SK-N-SH treated with all-trans-retinoic acid at 6 μM for 48 hours (cell line): ENCODE results near the gene RAMP3.

ENCODE experiments used
- ATAC-seq: fragments of 200-7000 bp; cut with Tn5 transposase; 3 replicates; pipeline ENCODE4 v1.9.1; 2020; ENCODE audit warnings: mild to moderate bottlenecking, moderate library complexity
- ARNTL ChIP-seq: fragments of 450-650 bp; formaldehyde crosslinking; IDR thresholded peaks from 2 replicates; pipeline ENCODE4 v1.5.0; 2020; ENCODE audit warnings: low read depth, mild to moderate bottlenecking, moderate library complexity, borderline replicate concordance
- BACH2 ChIP-seq: fragments of 250-450 bp; sonication (Bioruptor Pico); IDR thresholded peaks from 2 replicates; pipeline ENCODE4 v1.9.0; 2021; ENCODE audit warnings: mild to moderate bottlenecking, borderline replicate concordance
- CREB5 ChIP-seq: fragments of 250-450 bp; sonication (Bioruptor Pico); IDR thresholded peaks from 2 replicates; pipeline ENCODE4 v1.5.1; 2020; ENCODE audit warnings: low read depth, mild to moderate bottlenecking, moderate library complexity
- CSDC2 ChIP-seq: fragments of 250-450 bp; sonication (Bioruptor Pico); IDR thresholded peaks from 2 replicates; pipeline ENCODE4 v1.5.0; 2020; ENCODE audit warnings: mild to moderate bottlenecking, moderate library complexity
- CSRNP3 ChIP-seq: fragments of 250-450 bp; sonication (Bioruptor Pico); IDR thresholded peaks from 2 replicates; pipeline ENCODE4 v1.5.1; 2021; ENCODE audit warnings: mild to moderate bottlenecking, moderate library complexity
- ESRRG ChIP-seq: fragments of 250-450 bp; sonication (Bioruptor Pico); IDR thresholded peaks from 2 replicates; pipeline ENCODE4 v1.6.1; 2021; ENCODE audit warnings: mild to moderate bottlenecking
- GLIS3 ChIP-seq: fragments of 250-450 bp; sonication (Bioruptor Pico); IDR thresholded peaks from 2 replicates; pipeline ENCODE4 v1.5.0; 2020; ENCODE audit warnings: mild to moderate bottlenecking, moderate library complexity
- ISL1 ChIP-seq: fragments of 250-450 bp; sonication (Bioruptor Pico); IDR thresholded peaks from 2 replicates; pipeline ENCODE4 v2.1.2; 2022; ENCODE audit warnings: mild to moderate bottlenecking, moderate library complexity
- OSR1 ChIP-seq: fragments of 250-450 bp; sonication (Bioruptor Pico); IDR thresholded peaks from 2 replicates; pipeline ENCODE4 v1.8.0; 2022; ENCODE audit warnings: moderate library complexity, mild to moderate bottlenecking, inconsistent platforms
- POU6F1 ChIP-seq: fragments of 250-450 bp; sonication (Bioruptor Pico); IDR thresholded peaks from 2 replicates; pipeline ENCODE4 v1.8.0; 2021; ENCODE audit warnings: low read depth, mild to moderate bottlenecking, moderate library complexity, borderline replicate concordance
- PPARA ChIP-seq: fragments of 250-450 bp; sonication (Bioruptor Pico); IDR thresholded peaks from 2 replicates; pipeline ENCODE4 v1.5.0; 2020; ENCODE audit warnings: mild to moderate bottlenecking, borderline replicate concordance
- RARB ChIP-seq: fragments of 250-450 bp; sonication (Bioruptor Pico); IDR thresholded peaks from 2 replicates; pipeline ENCODE4 v1.8.0; 2021; ENCODE audit warnings: mild to moderate bottlenecking, moderate library complexity
- SNAI2 ChIP-seq: fragments of 250-450 bp; sonication (Bioruptor Pico); IDR thresholded peaks from 2 replicates; pipeline ENCODE4 v1.5.0; 2020; ENCODE audit warnings: mild to moderate bottlenecking, moderate library complexity
- TCF4 ChIP-seq: fragments of 250-450 bp; sonication (Bioruptor Pico); IDR thresholded peaks from 2 replicates; pipeline ENCODE4 v1.8.0; 2021; ENCODE audit warnings: mild to moderate bottlenecking, moderate library complexity, borderline replicate concordance
- TOX ChIP-seq: fragments of 250-450 bp; sonication (Bioruptor Pico); IDR thresholded peaks from 2 replicates; pipeline ENCODE4 v1.8.0; 2021; ENCODE audit warnings: mild to moderate bottlenecking, moderate library complexity, borderline replicate concordance
- ZC3H10 ChIP-seq: fragments of 250-450 bp; sonication (Bioruptor Pico); IDR thresholded peaks from 2 replicates; pipeline ENCODE4 v1.5.1; 2021; ENCODE audit warnings: mild to moderate bottlenecking, moderate library complexity
- ZFP3 ChIP-seq: fragments of 250-450 bp; sonication (Bioruptor Pico); IDR thresholded peaks from 2 replicates; pipeline ENCODE4 v1.5.0; 2020; ENCODE audit warnings: mild to moderate bottlenecking, moderate library complexity
- ZFP30 ChIP-seq: fragments of 450-650 bp; formaldehyde crosslinking; IDR thresholded peaks from 2 replicates; pipeline ENCODE4 v1.5.0; 2022; ENCODE audit warnings: mild to moderate bottlenecking, moderate library complexity
- ZNF565 ChIP-seq: fragments of 450-650 bp; formaldehyde crosslinking; conservative IDR thresholded peaks from 2 replicates; pipeline ENCODE4 v1.5.0; 2020; ENCODE audit warnings: low read depth, mild to moderate bottlenecking, moderate library complexity
- ZNF70 ChIP-seq: fragments of 450-650 bp; formaldehyde crosslinking; IDR thresholded peaks from 2 replicates; pipeline ENCODE4 v1.5.0; 2020; ENCODE audit warnings: mild to moderate bottlenecking, moderate library complexity
- ZNF8 ChIP-seq: fragments of 450-650 bp; formaldehyde crosslinking; IDR thresholded peaks from 2 replicates; pipeline ENCODE4 v1.5.0; 2020; ENCODE audit warnings: mild to moderate bottlenecking, moderate library complexity
- TF ChIP-seq, protein P1 (sequence below): fragments of 250-450 bp; sonication (Bioruptor Pico); IDR thresholded peaks from 2 replicates; pipeline ENCODE4 v1.5.0; 2020; ENCODE audit warnings: mild to moderate bottlenecking, moderate library complexity
- TF ChIP-seq, protein P2 (sequence below): fragments of 250-450 bp; sonication (Bioruptor Pico); IDR thresholded peaks from 2 replicates; pipeline ENCODE4 v1.8.0; 2020; ENCODE audit warnings: mild to moderate bottlenecking, moderate library complexity, borderline replicate concordance

Gene RAMP3

GRCh38 chr7:45193828-45194227, 36.2 kb downstream of the RAMP3 start:
- no peak for ATAC-seq
- TF ChIP-seq POU6F1 (no peak), RARB (no peak), ARNTL (CRISPR knock-in tag) (no peak), ZNF8 (CRISPR knock-in tag) (no peak), BACH2 (CRISPR knock-in tag) (no peak), ZNF70 (no peak), ZFP30 (no peak), GLIS3 (CRISPR knock-in tag) (no peak), ISL1 (CRISPR knock-in tag) (no peak), CSRNP3 (CRISPR knock-in tag) (no peak), ESRRG (no peak), CREB5 (CRISPR knock-in tag) (no peak), PPARA (no peak), ZNF565 (CRISPR knock-in tag) (no peak), TCF4 (CRISPR knock-in tag) (no peak), CSDC2 (CRISPR knock-in tag) (no peak), SNAI2 (CRISPR knock-in tag) (no peak), OSR1 (CRISPR knock-in tag) (no peak)
- TF ChIP-seq, protein P1, sequence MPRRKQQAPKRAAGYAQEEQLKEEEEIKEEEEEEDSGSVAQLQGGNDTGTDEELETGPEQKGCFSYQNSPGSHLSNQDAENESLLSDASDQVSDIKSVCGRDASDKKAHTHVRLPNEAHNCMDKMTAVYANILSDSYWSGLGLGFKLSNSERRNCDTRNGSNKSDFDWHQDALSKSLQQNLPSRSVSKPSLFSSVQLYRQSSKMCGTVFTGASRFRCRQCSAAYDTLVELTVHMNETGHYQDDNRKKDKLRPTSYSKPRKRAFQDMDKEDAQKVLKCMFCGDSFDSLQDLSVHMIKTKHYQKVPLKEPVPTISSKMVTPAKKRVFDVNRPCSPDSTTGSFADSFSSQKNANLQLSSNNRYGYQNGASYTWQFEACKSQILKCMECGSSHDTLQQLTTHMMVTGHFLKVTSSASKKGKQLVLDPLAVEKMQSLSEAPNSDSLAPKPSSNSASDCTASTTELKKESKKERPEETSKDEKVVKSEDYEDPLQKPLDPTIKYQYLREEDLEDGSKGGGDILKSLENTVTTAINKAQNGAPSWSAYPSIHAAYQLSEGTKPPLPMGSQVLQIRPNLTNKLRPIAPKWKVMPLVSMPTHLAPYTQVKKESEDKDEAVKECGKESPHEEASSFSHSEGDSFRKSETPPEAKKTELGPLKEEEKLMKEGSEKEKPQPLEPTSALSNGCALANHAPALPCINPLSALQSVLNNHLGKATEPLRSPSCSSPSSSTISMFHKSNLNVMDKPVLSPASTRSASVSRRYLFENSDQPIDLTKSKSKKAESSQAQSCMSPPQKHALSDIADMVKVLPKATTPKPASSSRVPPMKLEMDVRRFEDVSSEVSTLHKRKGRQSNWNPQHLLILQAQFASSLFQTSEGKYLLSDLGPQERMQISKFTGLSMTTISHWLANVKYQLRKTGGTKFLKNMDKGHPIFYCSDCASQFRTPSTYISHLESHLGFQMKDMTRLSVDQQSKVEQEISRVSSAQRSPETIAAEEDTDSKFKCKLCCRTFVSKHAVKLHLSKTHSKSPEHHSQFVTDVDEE, result no peak
- TF ChIP-seq, protein P2, sequence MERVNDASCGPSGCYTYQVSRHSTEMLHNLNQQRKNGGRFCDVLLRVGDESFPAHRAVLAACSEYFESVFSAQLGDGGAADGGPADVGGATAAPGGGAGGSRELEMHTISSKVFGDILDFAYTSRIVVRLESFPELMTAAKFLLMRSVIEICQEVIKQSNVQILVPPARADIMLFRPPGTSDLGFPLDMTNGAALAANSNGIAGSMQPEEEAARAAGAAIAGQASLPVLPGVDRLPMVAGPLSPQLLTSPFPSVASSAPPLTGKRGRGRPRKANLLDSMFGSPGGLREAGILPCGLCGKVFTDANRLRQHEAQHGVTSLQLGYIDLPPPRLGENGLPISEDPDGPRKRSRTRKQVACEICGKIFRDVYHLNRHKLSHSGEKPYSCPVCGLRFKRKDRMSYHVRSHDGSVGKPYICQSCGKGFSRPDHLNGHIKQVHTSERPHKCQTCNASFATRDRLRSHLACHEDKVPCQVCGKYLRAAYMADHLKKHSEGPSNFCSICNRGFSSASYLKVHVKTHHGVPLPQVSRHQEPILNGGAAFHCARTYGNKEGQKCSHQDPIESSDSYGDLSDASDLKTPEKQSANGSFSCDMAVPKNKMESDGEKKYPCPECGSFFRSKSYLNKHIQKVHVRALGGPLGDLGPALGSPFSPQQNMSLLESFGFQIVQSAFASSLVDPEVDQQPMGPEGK (CRISPR knock-in tag), result no peak

DNA sequence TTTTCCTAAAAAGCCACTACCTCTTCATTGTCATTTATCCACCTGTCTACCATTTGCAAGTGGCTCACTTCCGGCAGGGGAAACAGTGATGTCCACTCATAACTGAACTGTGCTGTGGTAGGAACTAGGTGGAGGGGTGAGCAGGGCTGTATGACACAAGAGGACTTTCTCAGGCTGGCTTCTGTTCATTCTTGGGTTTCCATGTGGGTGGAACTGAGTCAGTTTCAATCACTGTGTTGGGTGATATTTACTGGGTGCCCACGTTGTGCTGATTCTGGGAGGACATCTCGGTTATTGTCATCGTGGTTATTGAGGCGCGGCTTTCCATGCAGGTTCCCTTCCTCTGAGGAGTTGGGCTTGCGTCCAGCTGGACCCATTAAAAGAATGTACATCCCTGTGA, 38.8 kb downstream of the RAMP3 start:
- TF ChIP-seq GLIS3 (CRISPR knock-in tag) (no peak), SNAI2 (CRISPR knock-in tag) (no peak), ZC3H10 (CRISPR knock-in tag) (no peak), ZFP30 (no peak), ZNF8 (CRISPR knock-in tag) (no peak), ESRRG (no peak), TOX (CRISPR knock-in tag) (no peak), PPARA (no peak), BACH2 (CRISPR knock-in tag) (no peak), CREB5 (CRISPR knock-in tag) (no peak), ISL1 (CRISPR knock-in tag) (no peak), POU6F1 (no peak), CSRNP3 (CRISPR knock-in tag) (no peak), TCF4 (CRISPR knock-in tag) (no peak), ZFP3 (CRISPR knock-in tag) (no peak)
- ATAC-seq, result no peak
